PFSK-1 (cell line): Measurements from ENCODE around the gene ANKFN1.

Source experiments
- FOXP2 ChIP-seq: optimal IDR thresholded peaks from 2 replicates; pipeline ENCODE3; 2011; ENCODE audit warnings: borderline replicate concordance, control low read depth, inconsistent platforms; ENCODE audit not compliant: insufficient read depth; ENCODE audit errors: extremely low read length, extremely low read depth
- POLR2AphosphoS5 ChIP-seq: IDR thresholded peaks from 2 replicates; pipeline ENCODE4 v1.6.1; 2012; ENCODE audit warnings: low read depth, mild to moderate bottlenecking, control low read depth, low read length, moderate library complexity
- REST ChIP-seq, 2 experiments: IDR thresholded peaks; 2 replicates each; pipeline versions ENCODE4 v1.6.1 to v1.8.0; 2011 to 2012; ENCODE audit warnings: low read depth in 2 of 2, low read length in 2 of 2, control low read depth in 1 of 2, inconsistent platforms in 1 of 2, mild to moderate bottlenecking in 1 of 2, moderate library complexity in 1 of 2; ENCODE audit not compliant: insufficient read depth in 1 of 2
- SIN3A ChIP-seq: IDR thresholded peaks from 2 replicates; pipeline ENCODE4 v1.6.1; 2012; ENCODE audit warnings: mild to moderate bottlenecking, low read length, moderate library complexity, borderline replicate concordance; ENCODE audit not compliant: insufficient read depth
- TAF1 ChIP-seq: IDR thresholded peaks from 2 replicates; pipeline ENCODE4 v1.6.1; 2012; ENCODE audit warnings: low read length, control low read depth, borderline replicate concordance; ENCODE audit not compliant: insufficient read depth

ANKFN1 gene

GRCh38 chr17:56499799-56500388 lies 346.6 kb downstream of the ANKFN1 start:
- TF ChIP-seq SIN3A (no peak), FOXP2 (no peak), REST (IDR thresholded peaks at IDR 0.05; ENCODE audit: insufficient read depth in 1 of 2, low read depth in 2 of 2, low read length in 2 of 2) (no peak), TAF1 (no peak), POLR2AphosphoS5 (no peak)

- TF ChIP-seq REST (IDR thresholded peaks at IDR 0.05; ENCODE audit: insufficient read depth in 1 of 2, low read depth in 2 of 2, low read length in 2 of 2): no peak
- TF ChIP-seq POLR2AphosphoS5: no peak
- TF ChIP-seq TAF1: no peak
- TF ChIP-seq SIN3A: no peak
- no peak for TF ChIP-seq FOXP2
These were observed 348.9 kb downstream of the ANKFN1 start for GRCh38 chr17:56502120-56502654.

- TF ChIP-seq REST (IDR thresholded peaks at IDR 0.05; ENCODE audit: insufficient read depth in 1 of 2, low read depth in 2 of 2, low read length in 2 of 2) (no peak), SIN3A (no peak), TAF1 (no peak), POLR2AphosphoS5 (no peak), FOXP2 (no peak)
These were observed 352.0 kb downstream of the ANKFN1 start for GRCh38 chr17:56505154-56505756.

- TF ChIP-seq POLR2AphosphoS5: no peak
- no peak for TF ChIP-seq TAF1
- no peak for TF ChIP-seq REST (IDR thresholded peaks at IDR 0.05; ENCODE audit: insufficient read depth in 1 of 2, low read depth in 2 of 2, low read length in 2 of 2)
- no peak for TF ChIP-seq SIN3A
- TF ChIP-seq FOXP2: no peak
These were observed 353.1 kb downstream of the ANKFN1 start for GRCh38 chr17:56506349-56506748.
